Kidney tubule cell (primary cell): ENCODE measurements around the gene EHMT1.
"Not testable (repeated sequence)": the region's sequence is repeated elsewhere in the genome, so short reads cannot be mapped to it uniquely, and the experiment has no call there.

Experiments
- DNase-seq: peaks from one replicate; pipeline ENCODE4 v3.0.0-alpha.2; 2018; ENCODE audit warnings: low spot score

Gene EHMT1

DNA sequence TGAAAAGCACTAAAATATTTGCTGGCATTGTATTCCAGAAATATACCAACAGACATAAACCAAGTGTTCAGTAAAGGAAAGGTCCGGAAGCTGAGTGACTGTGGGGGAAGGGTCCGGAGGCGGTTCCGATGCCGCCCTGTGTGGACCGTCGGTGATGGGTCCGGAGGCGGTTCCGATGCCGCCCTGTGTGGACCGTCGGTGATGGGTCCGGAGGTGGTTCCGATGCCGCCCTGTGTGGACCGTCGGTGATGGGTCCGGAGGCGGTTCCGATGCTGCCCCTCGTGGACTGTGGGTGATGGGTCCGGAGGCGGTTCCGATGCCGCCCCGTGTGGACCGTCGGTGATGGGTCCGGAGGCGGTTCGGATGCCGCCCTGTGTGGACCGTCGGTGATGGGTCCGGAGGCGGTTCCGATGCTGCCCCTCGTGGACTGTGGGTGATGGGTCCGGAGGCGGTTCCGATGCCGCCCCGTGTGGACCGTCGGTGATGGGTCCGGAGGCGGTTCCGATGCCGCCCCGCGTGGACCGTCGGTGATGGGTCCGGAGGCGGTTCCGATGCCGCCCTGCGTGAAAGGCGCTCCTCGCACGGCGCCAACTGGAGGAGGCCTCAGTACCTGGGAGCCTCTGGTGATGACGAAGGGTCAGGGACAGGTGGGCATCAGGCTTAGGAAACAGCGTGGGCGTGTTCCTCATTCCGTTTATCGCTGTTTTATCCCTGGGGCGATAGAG is 191.1 kb downstream of the EHMT1 start:
- not testable (repeated sequence) for DNase-seq

DNA sequence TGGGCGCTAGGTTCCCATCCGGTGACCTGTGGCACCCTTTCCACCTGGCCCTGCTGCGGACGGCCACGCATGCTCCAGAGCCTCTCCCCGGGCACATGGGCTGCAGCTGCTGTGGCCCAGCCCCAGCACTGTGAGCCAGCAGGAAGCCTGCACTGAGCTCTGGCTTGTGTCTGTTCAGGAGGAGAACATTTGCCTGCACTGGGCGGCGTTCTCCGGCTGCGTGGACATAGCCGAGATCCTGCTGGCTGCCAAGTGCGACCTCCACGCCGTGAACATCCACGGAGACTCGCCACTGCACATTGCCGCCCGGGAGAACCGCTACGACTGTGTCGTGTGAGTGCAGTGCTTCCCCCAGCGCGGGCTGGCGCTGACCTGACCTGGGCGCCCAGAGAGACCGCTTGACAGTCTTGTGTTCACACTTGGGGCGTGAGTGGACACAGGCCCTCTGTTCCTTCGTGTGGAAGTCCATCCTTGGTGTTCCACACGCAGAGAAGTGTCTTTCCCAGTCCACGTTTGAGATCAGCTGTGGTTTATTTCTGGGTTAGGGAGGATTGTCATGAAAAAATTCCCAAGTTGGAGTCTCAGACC is 192.6 kb downstream of the EHMT1 start:
- no peak for DNase-seq

DNA sequence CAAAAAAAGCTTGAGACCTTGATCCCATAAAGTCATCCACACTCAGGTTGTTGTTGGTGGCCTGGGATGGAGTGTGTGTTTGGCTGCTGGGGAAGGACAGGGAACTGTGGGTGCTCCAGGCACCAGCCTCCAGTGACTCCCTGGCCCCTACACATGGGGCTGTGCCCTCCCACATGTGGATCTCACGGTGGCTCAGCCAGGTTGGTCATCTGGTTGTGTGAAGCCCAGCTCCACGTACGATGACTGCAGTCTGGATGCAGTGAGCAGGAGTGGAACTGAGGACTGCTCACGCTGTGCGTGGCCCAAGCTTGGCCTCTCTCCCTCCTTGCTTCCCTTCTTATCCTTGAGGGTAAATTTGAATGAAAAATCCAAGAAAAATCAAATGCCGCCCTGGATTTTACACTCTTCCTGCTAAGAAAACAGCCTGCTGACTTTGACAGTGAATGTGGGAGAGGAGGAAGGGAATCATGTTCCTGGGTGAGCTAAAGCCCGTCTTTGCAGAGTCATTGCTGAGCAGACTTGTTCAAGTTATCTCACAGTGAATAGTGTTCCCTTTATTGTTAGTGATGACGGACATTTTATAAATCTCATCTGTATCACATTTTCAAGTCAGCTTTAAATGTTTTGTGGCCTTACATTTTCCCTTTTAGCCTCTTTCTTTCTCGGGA is 193.7 kb downstream of the EHMT1 start:
- DNase-seq: no peak

DNA sequence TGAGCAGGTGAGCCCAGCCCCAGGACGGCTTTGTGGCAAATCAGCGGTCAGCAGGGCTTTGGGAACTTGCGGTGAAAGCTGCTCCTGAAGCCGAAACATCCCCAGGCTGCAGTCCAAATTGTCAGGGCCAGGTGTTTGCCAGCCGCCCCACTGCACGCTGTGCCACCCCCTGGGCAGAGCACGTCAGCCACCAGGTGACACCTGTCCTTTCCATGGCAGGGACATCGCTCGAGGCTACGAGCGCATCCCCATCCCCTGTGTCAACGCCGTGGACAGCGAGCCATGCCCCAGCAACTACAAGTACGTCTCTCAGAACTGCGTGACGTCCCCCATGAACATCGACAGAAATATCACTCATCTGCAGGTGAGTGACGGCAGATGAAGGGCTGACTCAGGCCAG is 194.4 kb downstream of the EHMT1 start:
- no peak for DNase-seq

DNA sequence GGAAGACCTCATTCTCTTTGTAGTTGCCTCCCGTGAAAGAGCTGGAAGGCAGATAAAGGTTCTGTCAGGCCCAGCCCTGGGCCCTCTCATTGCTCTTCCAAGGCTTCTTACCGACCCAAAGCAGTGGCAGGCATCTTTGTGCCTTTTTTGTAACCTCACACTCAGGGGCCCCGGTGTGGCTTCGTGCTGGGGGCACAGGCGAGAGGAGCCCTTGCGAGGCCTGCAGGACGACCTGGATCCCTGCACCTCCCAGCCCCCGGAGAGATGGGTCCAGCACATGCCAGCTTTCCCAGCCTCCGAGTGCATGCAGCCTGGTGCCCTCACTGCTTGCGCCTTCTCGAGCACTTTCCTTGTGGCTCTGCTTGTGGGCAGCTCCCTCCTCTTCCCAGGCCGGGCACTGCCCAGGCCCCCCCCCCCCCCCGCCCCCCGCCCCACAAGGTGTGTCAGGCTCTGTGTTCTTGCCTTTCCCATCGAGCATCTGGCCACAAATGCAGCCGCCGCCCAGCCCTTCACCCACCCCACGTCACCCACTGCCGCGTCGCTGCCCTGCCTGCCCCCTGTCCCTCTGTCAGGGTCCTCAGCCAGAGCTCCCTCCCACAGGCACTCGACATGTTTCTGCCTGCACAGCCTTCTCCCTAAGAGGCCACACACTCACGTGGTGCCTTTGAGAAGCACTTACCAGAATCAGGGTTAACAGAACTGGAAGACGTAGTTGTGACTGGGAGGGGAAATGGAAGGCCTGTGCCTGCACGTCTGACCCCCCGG is 195.0 kb downstream of the EHMT1 start:
- DNase-seq: no peak

DNA sequence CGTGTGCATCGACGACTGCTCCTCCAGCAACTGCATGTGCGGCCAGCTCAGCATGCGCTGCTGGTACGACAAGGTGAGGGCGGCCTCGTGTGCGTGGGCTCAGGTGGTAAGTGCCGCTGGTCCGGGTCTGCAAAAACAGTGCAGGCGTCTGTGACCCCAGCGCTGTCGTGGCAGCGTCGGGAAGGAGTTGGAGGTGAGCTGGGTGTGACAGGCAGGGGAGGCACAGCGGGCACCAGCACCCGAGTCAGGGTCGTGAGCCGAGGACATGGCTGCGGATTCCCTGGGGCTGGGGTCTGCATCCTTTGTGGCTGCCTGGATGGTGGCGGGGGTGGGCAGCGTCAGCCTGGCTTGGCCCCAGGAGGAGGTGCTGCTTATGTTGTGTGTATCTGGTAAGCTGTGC is 195.6 kb downstream of the EHMT1 start:
- DNase-seq: no peak

DNA sequence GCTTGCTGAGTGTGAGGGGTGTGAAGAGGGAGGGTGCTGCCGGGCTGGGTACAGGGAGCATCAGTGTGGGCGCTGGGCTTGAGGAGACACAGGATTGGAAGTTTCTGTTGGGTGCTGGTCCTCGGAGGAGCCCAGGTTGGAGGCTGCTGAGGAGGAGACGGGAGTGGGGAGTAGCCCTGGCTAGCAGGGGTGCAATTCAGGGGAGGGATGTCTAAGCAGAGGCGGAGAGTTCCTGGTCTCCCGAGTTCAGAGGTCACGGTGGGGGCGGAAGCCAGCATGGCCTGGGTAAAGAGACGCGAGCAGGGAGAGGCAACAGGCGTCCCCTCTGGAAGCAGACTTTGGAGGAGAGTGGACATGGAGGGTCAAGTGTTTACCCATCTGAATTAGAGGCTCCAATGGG is 196.0 kb downstream of the EHMT1 start:
- no peak for DNase-seq

DNA sequence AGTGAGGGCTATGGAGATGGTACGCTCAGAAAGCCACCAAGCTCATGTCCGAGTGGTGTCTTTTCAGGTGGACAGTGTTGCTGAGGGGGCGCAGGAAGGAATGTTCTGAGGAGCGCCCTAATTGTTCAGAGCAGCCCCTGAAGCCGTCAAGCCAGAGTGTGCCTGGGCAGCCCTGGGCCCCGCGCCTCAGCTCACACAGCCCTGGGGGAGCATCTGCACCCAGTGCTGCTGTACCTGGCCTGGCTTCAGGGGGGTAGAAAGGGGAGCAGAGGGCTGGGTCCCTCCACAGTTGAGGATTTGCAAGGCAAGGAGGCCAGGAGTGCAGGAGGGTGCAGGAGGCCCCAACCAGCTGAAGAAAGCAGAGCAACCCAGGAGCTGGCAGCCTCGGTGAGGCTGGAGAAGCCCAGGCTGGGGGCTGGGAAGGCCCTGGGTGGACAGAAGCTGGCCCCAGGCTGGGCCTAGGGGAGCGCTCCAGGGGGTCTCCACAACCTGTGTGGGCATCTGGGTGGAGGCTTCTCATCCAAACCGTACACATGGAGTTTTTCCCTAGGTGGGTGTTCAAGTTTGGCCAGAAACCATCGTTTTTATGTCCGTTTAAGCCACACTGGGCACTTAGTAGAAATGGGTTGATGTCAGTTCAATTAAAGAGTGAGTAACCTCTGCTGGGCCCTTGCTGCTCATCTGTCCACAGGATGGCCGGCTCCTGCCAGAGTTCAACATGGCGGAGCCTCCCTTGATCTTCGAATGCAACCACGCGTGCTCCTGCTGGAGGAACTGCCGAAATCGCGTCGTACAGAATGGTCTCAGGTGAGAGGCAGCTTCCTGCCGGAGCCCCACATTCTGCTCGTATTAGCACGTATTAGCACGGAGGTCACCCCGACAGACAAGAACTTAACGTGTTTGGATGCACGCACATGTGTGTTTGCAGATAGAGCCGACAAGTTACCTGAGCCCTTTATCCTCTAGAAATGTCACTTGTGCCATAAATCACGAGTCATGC is 196.8 kb downstream of the EHMT1 start:
- no peak for DNase-seq

DNA sequence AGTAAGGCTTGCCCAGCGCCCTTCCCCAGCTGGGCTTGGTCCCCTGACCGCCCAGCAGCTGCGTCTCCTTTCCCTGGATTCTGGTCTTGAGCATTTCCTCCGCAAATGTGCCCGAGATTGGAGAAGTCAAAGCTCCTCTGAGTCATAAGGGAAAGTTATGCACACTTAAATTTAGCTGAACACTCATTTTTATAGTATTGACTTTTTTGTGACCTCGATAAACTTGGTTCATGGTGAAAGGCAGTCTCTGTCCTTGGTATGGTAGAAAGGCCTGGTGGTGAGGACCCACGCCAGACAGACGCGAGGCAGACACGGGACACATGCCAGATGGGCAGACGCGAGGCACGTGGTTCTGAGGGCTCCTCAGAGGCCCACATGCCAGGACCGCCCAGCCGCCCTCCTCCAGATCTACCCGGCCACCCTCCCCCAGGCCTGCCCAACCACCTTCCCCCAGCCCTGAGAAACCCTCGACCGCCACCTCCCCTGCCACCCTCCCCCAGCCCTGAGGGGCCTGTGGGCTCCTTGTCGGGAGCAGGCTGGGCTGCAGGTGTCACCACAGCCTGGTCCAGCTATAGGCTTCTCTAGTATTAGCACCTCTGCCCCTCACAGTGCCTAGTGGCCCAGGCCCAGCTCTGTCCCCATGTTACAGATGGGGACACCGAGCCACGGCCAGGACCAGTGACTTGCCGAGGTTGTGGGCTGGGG is 197.9 kb downstream of the EHMT1 start:
- DNase-seq: no peak

DNA sequence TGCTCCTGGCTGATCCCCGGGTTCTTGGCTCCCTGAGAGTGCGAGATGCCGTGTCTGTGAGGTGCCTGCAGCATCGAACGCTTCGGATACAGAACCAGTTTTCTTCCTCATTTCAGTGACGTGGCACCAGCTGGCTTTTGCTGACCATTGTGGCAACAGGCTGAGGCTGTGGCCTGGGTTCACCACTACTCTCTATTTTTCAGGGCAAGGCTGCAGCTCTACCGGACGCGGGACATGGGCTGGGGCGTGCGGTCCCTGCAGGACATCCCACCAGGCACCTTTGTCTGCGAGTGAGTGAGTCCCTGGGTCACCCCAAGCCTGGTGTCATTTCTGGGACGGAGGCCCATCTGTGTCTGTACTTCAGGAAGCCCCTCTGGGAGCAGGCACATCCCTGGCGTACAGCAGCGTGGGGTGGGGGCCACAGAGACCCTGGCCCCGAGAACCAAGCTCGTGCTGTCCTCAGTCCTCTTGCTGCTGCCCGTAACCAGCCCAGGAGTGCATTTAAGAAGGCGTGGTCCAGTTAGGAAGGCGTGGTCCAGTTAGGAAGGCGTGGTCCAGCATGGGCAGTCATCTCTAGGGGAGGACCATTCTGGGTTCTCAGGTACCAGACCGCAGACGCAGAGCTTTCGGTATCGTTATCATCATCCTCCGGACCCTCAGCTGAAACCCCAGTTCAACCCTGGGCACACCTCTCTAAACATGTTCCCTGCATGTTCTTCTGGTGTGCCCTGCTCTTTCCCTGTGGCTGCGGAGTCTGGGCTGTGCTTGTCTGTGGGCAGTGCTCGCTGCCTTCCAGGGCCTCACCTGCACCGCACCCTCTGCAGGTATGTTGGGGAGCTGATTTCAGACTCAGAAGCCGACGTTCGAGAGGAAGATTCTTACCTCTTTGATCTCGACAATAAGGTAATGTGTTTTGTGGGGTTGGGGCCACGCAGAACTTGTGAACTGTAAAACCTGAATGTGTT is 198.7 kb downstream of the EHMT1 start:
- DNase-seq: no peak

DNA sequence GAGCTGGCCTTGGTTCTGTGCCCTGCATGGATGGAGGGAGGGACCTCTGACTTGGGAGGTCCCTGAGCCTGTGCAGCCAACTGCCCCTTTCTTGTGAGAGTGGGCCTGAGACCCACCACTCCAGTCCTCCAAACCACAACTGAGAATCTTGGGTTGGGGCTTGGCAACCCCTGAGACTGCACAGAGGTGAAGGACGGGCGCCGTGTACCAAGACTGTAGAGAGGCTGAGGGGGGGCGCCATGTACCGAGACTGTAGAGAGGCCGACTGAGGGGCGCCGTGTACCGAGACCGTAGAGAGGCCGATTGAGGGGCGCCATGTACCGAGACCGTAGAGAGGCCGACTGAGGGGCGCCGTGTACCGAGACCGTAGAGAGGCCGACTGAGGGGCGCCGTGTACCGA is 199.5 kb downstream of the EHMT1 start:
- DNase-seq: no peak

DNA sequence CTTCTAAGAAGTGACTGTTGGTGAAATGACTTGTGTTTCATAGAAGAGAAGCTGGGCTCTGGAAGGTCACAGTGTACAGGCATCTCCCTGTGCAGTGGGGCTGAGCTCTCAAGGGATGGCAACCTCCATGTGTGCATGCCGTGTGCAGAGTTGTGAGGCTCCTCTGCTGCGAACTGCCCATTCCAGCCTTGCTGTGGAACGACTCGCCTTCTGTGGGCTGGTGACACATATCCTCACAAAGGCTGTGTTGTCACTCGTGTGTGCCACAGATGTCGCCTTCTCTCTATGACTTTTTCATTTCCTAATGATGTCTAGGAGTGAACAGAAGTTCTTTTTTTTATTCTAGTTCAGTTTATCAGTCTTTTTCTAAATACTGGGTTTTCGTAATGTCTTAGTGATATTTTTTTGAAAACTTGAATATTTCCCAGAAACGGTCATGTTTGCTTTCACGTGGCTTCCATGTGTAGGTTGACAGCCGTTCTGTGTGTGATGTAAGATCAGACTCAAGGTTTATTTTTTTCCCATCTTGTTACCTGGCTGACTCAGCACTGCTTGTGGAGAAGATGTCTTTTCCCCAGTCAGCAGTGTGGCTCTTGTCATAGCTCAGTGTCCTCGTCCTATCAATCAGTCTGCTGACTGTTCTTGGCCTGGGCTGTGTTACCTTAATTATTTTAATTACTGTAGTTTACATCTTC is 201.5 kb downstream of the EHMT1 start:
- peak; percentile 6 for DNase-seq

DNA sequence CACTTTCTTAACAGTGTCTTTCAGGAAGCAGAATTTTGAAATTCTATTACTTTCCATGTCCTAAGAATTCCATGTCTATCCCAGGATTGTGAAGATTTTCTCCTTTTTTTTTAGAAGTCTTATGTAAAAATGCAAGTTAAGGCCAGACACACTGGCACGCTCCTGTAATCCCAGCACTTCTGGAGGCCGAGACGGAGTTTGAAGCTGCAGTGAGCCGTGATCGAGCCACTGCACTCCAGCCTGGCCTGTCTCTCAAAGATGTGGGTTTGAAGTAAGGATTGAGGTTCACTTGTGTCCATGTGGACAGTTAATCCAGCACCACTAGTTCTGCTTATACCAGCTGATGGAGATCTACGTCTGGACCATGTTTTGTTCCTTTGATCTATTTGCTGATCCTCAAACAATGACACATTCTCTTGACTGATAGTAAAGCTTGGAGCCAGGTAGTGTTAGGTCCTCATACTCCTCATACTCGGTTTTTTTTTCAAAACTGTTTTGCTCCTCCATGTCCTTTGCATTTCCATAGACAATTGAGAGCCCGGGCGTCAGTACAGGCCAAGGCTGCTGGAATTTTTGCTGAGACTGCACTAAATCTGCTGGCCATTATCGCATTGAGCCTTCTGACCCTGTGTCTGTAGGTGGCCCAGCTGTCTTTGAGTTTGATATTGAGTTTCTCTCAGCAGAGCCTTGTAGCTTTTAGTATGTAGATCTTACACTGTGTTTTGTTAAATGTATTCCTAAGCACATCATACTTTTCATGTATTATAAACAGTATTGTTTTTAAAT is 205.4 kb downstream of the EHMT1 start:
- DNase-seq: no peak

DNA sequence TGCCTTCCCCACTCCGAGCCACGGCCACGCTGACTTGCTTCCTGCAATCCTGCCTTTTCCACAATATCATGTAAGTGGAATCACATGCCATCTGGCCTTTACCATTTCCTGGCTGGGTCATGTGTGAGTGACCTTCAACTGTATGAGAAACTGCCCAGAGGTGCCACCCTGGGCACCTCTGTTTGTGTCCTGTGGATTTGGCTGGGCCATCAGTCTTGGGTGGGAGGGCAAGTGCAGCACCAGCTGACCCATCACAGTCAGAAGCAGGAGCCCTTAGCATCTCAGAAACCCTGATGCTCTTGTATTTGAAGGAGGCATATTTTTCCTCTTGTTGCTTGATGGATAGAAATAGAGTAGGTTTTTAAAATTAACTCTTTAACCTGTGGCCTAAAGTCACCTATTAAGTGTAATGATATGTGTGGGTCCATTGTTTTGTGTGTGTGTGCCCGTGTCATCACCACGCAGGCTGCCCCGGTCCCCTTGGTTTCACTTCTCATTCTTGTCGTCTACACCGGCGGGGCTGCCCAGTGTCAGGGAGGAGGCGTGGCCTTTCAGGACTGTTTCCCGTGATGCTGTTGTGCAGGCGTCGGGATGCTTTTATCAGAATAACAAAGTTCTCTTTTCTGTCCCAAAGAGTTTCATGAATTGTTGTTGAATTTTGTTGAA is 206.7 kb downstream of the EHMT1 start:
- DNase-seq: no peak

DNA sequence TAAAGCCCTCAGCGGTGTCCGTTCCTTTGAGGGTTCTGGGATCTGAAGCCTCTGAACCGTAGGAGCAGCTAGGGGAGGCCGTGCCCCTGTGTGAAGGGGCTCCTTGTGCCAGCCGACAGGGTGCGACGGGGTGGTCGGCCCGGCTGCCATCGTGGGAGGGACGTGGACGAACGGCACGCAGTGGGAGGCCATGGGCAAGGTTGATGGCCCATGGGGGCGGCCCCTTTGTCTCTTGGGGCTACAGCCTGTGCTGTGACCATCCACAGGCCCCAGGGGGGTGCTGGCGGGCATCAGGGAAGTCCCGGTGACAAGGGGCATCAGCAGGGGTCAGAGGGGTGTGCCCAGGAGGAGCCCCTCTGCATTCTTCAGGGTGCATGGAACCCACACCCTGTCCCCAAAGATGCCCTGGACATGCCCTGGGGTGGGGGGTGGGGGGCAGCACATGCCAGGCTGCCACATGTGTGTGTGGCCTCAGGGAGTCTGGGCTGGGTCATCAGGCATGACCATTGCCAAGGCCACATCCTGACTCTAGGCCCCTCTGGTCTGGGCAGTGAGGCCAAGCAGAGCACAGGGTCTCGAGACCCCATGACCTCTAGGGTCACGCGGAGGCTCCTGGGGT is 209.2 kb downstream of the EHMT1 start:
- DNase-seq: no peak

DNA sequence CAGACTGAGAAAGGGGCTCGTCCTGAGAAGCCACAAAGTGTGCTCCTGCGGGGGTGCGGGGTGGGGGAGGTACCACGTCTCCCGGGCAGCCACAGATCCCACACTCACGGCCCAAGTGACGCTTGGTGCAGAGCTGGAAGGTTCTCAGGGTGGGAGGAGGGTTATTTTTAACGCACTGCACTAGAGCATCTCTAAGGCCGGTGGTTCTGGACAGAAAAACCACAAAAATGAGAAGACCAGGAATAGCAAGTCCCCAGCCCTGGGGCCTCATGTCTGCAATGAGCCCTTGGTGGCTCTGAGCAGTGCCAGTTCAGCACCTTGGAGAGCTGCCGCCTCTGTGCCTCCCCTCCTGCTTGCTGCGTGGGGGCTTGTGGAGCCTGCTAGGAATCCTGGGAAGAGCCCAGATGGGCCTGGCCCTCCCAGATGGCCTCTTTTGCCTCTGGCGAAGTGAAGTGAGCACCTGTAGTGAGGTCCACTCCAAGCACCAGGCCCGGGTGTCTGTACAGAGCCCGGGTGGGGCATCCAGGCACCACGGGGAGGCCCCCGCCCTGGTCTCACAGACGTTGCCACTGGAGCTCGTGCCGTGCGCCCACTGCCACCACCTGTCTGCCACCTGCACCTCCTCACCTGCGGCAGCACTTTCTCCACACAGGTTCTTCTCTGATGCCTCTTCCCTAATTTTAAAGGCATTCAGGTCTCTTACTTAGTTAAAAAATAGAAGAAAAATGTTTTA is 209.9 kb downstream of the EHMT1 start:
- DNase-seq: no peak
